Body of pancreas (tissue), 4 donors: ENCODE measurements around the gene RIMS1. TPM values are rescaled to one million over a fixed set of nuclear protein-coding genes. Genes with fewer than 3 reads are reported as not detected.

Experiments
- ATAC-seq: fragments of 150-250 bp; one replicate; pipeline ENCODE4 v1.9.1; 2016
- DNase-seq, 4 donors: peaks; one replicate each; pipeline ENCODE4 v3.0.0-alpha.2; 2019
- H3K27ac ChIP-seq, 4 donors: fragments of 200-600 bp; sonication (generic); 1 replicate in 3 of 4; 2 replicates in 1 of 4; pipeline versions ENCODE4 v1.5.1 to v1.6.1; 2016 to 2019; ENCODE audit warnings: mild to moderate bottlenecking in 1 of 4, mixed read lengths in 1 of 4, moderate library complexity in 1 of 4
- H3K27me3 ChIP-seq, 2 donors: fragments of 200-600 bp; sonication (generic); one replicate each; pipeline ENCODE4 v1.6.0; 2016; ENCODE audit warnings: mild to moderate bottlenecking in 1 of 2
- H3K36me3 ChIP-seq, 2 donors: fragments of 200-600 bp; sonication (generic); replicated peaks in 1 of 2; 2 replicates each; pipeline ENCODE4 v1.5.1; 2016; ENCODE audit warnings: low read depth in 2 of 2; ENCODE audit not compliant: insufficient read depth in 1 of 2
- H3K4me1 ChIP-seq: fragments of 200-600 bp; sonication (generic); one replicate; pipeline ENCODE4 v1.6.0; 2016
- H3K4me3 ChIP-seq, 2 donors: fragments of 200-600 bp; sonication (generic); 1 replicate in 1 of 2; 2 replicates in 1 of 2; pipeline ENCODE4 v1.5.1; 2016 to 2019
- H3K9me3 ChIP-seq, 3 donors: fragments of 200-600 bp; sonication (generic); 1 replicate in 2 of 3; 2 replicates in 1 of 3; pipeline ENCODE4 v1.5.1; 2016
- CTCF ChIP-seq, 7 experiments: fragments of 450-650 bp in 4 of 7; fragments of 200-600 bp in 3 of 7; sonication (generic) in 3 of 7; IDR thresholded peaks; one replicate each; pipeline ENCODE4 v1.5.1; 2016 to 2019; ENCODE audit warnings: antibody characterized with exemption in 7 of 7
- POLR2A ChIP-seq, 3 donors: fragments of 450-650 bp; IDR thresholded peaks; one replicate each; pipeline ENCODE4 v1.6.1; 2016; ENCODE audit warnings: antibody characterized with exemption in 3 of 3, mild to moderate bottlenecking in 2 of 3
- WGBS, 2 donors: methylation state at CpG; one replicate each; pipeline ENCODE4 v1.1.5; 2017; 5-methylcytosine and 5-hydroxymethylcytosine counted together
- intact Hi-C: fragments of 100-400 bp; cut with DNase I; formaldehyde crosslinking; loops from one replicate; pipeline ENCODE4 v1.15.1; 2023
- total RNA-seq, 2 donors: library from RNA; depleted of rRNA; stranded (reverse); fragments of >200 nt; gene quantifications; one replicate each; pipeline ENCODE4 v1.1.0, GENCODE V29; 2016

The RIMS1 gene
- total RNA-seq, 2 donors from 2014 or later, result 0.78 to 5.9 TPM

- H3K27me3 ChIP-seq, result no peaks in the 10 kb centered on the region
- H3K4me3 ChIP-seq, result no peak overlapping the region
- intact Hi-C loops, result no loop called here
- H3K4me1 ChIP-seq, result no peaks in the 10 kb centered on the region
- peaks cover 0 to 3% (median 0%) of the 10 kb centered on the region in 3 donors for H3K9me3 ChIP-seq
- H3K36me3 ChIP-seq, result no peaks in the 10 kb centered on the region
- H3K27ac ChIP-seq, result no peak overlapping the region
- TF ChIP-seq POLR2A (IDR thresholded peaks at IDR 0.05), result no peak
- no peak for TF ChIP-seq CTCF (IDR thresholded peaks at IDR 0.05)
- no peak for ATAC-seq
- no peak for DNase-seq
- WGBS, 2 donors, result 84 to 86% methylated on average over 1 of the region's 1 CpG
Observed at GRCh38 chr6:72078096-72078495, 191.7 kb downstream of the RIMS1 start.

GRCh38 chr6:72080260-72080941, 194.1 kb downstream of the RIMS1 start:
- Histone ChIP-seq H3K4me1 (no peaks in the 10 kb centered on the region), H3K36me3 (no peaks in the 10 kb centered on the region), H3K27ac (no peak overlapping the region), H3K9me3 (peaks cover 0 to under 1% (median 0%) of the 10 kb centered on the region in 3 donors), H3K4me3 (no peak overlapping the region), H3K27me3 (no peaks in the 10 kb centered on the region)
- intact Hi-C loops, result no loop called here
- DNase-seq (no peak), ATAC-seq (no peak)
- TF ChIP-seq POLR2A (IDR thresholded peaks at IDR 0.05) (no peak), CTCF (IDR thresholded peaks at IDR 0.05) (no peak)
- WGBS, 2 donors, result 70 to 79% methylated on average over 2 of the region's 2 CpGs

- intact Hi-C loops, result no loop called here
- Histone ChIP-seq H3K4me3 (no peak overlapping the region), H3K27me3 (no peaks in the 10 kb centered on the region), H3K27ac (no peak overlapping the region), H3K9me3 (no peaks in the 10 kb centered on the region), H3K36me3 (no peaks in the 10 kb centered on the region), H3K4me1 (no peaks in the 10 kb centered on the region)
- ATAC-seq, result no peak
- TF ChIP-seq CTCF (IDR thresholded peaks at IDR 0.05) (no peak), POLR2A (IDR thresholded peaks at IDR 0.05) (no peak)
- DNase-seq, result no peak
Observed at GRCh38 chr6:72081871-72082270, 195.5 kb downstream of the RIMS1 start.

- H3K27me3 ChIP-seq, result no peaks in the 10 kb centered on the region
- intact Hi-C loops, result no loop called here
- TF ChIP-seq CTCF (IDR thresholded peaks at IDR 0.05), result no peak
- no peak for TF ChIP-seq POLR2A (IDR thresholded peaks at IDR 0.05)
- H3K4me1 ChIP-seq, result no peaks in the 10 kb centered on the region
- no peak overlapping the region for H3K27ac ChIP-seq
- no peak overlapping the region for H3K4me3 ChIP-seq
- no peaks in the 10 kb centered on the region for H3K36me3 ChIP-seq
- 55% methylated on average over 1 of the region's 1 CpG for WGBS, 2 donors
- ATAC-seq (no peak), DNase-seq (no peak)
- H3K9me3 ChIP-seq, result no peaks in the 10 kb centered on the region
Observed at GRCh38 chr6:72083976-72084375, 197.6 kb downstream of the RIMS1 start.

GRCh38 chr6:72084992-72085569, 198.7 kb downstream of the RIMS1 start:
- no peaks in the 10 kb centered on the region for H3K4me1 ChIP-seq
- H3K9me3 ChIP-seq, result no peaks in the 10 kb centered on the region
- intact Hi-C loops, result no loop called here
- no peak overlapping the region for H3K4me3 ChIP-seq
- DNase-seq (no peak), ATAC-seq (no peak)
- H3K27ac ChIP-seq, result no peak overlapping the region
- TF ChIP-seq POLR2A (IDR thresholded peaks at IDR 0.05) (no peak), CTCF (IDR thresholded peaks at IDR 0.05) (peak in 6 of 7 experiments; percentile 33 to 55 (median 40))
- no peaks in the 10 kb centered on the region for H3K27me3 ChIP-seq
- no peaks in the 10 kb centered on the region for H3K36me3 ChIP-seq
- WGBS, 2 donors, result 0 to 2% methylated on average over 1 of the region's 1 CpG
